ENCODE data around the gene EFHC1.

Gene EFHC1

DNA sequence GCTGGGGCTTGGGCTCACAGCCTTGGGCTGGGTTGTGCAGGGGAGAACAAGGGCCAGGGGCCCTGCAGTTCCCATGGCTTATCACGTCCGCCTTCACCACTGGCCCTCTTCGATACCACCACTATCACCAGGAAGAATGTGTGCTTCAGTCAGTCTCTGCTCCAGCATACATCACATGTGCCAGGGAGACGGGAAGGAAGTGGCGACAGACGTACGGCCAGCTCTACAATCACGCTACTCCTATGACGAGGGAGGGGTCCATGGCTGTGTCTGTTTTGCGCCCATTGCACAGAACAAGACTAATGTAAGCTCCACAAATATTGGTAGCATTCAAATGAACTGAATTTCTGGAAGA, 84.6 kb downstream of the EFHC1 start:
- DNase-seq: no peak

GRCh38 chr6:52505726-52506409, 85.7 kb downstream of the EFHC1 start:
- no peak for DNase-seq

DNA sequence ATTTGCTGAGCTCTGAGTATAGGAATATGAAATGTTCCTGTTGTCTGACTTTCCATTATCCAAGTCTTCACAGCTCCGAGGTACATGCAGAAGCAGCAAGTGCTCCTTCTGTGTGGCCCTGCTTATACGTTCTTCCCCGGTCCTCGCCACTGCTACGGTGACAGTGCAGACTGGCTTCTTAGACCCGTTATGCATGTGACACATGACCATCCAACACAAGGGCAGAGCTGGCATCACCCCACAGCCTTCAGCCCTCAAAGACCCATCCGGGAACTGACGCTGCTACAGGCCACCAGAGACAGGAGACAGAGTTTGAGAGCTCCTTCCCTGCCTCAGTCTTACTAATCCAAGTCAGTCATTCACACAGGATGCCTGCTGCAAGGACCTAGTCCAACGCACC, 86.3 kb downstream of the EFHC1 start:
- no peak for DNase-seq

- DNase-seq: peak in 1 of 2 experiments; percentile 31
Measured at GRCh38 chr6:52507557-52508260, 87.6 kb downstream of the EFHC1 start.

DNA sequence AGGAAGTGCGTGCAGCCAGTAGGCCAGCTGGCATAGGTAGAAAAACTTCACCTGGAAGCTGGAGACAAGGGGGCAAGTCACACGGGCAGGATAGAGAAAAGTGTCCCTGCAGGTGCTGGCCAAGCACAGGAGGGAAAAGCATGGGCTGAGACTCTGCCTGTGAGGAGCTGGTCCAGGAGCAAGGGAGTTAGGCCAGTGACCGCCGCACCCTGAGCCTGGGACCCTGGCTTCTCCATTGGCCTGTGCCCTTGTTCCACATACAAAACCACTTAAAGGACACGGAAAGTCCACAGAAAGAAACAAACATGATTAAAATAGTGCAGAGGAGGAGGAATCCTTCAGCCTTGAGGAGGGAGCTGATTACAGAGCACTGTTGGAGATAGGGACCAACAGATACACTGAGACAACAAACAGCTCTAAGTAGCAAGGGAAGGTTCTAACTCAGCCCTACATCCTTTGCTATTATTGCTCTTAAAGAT, 88.2 kb downstream of the EFHC1 start:
- DNase-seq: no peak

- no peak for DNase-seq
Measured at GRCh38 chr6:52509281-52510212, 89.4 kb downstream of the EFHC1 start.

GRCh38 chr6:52510213-52510562, 90.0 kb downstream of the EFHC1 start:
- no peak for DNase-seq

DNA sequence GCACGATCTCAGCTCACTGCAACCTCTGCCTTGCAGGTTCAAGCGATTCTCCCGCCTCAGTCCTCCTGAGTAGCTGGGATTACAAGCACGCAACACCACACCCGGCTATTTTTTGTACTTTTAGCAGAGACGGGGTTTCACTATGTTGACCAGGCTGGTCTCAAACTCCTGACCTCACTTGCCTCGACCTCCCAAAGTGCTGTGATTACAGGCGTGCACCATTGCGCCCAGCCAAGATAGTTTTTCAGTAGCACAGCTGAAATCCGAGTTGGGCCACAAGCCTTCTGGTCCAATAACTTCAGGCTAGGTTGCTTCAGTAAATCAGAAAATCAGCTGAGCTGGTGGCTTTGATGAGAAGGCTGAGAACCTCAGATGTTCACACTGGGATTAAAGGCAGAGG, 91.0 kb downstream of the EFHC1 start:
- no peak for DNase-seq

GRCh38 chr6:52511572-52512151, 91.5 kb downstream of the EFHC1 start:
- DNase-seq: no peak

- DNase-seq: peak in 1 of 2 experiments; percentile 50
Measured at GRCh38 chr6:52512199-52512598, 92.1 kb downstream of the EFHC1 start.

DNA sequence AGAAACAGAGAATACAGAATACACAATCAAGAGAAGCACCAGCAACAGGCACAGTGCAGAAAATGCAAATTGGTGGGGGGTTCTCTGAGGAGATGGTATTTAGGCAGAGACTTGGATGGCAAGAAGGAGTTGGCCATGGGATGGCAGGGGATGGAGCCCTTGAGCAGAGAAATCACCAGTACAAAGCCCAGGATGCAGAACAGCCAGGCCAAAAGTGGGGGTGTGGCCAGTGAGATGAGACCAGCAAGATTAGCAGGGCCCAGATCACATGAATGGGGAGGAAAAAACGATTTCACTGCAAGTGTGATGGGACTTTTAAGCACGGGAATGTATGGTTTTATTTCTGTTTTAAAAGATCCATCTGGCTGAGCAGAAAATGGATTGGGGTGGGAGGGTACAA, 93.3 kb downstream of the EFHC1 start:
- no peak for DNase-seq

GRCh38 chr6:52513896-52514295, 93.8 kb downstream of the EFHC1 start:
- DNase-seq: no peak

DNA sequence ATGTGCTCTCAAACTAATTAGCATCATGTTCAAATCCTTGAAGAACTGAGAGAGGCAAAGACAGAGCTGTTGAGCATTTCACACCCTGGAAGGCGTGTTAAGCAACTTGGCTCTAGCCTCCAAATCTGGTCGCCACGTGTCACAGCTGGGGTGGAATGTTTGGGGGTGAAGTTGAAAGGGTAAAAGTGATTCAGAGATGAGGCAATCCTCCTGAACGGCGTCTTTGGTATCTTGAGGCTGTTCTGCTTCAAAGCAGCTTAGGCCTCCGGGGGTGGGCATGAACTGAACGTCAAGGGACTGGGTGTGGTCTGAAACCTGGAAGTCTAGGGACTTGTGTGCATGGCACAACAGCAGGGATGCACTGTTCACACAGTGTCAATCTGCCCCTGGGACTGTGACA, 94.4 kb downstream of the EFHC1 start:
- DNase-seq: no peak

GRCh38 chr6:52515219-52515960, 95.2 kb downstream of the EFHC1 start:
- no peak for DNase-seq

GRCh38 chr6:52516269-52516668, 96.1 kb downstream of the EFHC1 start:
- no peak for DNase-seq

DNA sequence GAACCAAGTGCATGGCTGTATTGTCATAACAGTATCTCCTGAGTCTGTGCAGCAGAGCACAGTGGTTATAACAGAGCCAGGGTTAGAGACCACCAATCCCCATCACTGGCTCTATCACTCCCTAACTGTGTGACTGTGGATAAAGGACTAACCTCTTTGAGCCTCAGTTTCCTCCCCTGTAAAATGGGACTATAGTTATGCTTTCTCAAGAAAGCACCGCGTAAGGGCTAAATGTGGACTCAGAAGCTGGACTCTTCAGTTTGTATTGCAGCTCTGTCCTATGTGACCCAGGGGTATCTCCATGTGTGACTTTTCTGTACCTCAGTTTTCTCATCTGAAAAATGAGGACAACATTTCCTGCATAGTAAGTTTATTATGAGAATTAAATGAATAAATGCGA, 96.8 kb downstream of the EFHC1 start:
- DNase-seq: no peak

GRCh38 chr6:52517502-52518278, 97.5 kb downstream of the EFHC1 start:
- DNase-seq: peak; percentile 70 to 94

- no peak for DNase-seq
Measured at GRCh38 chr6:52518279-52518945, 98.3 kb downstream of the EFHC1 start.

GRCh38 chr6:52519618-52520017, 99.5 kb downstream of the EFHC1 start:
- no peak for DNase-seq

- no peak for DNase-seq
Measured at GRCh38 chr6:52522151-52522626, 102.0 kb downstream of the EFHC1 start.

- peak in 1 of 2 experiments; percentile 45 for DNase-seq
Measured at GRCh38 chr6:52522655-52523054, 102.5 kb downstream of the EFHC1 start.

All from SW 1271 (cell line).